Esophagus squamous epithelium (tissue), 5 donors: ENCODE results near the gene STK4. TPM values are rescaled to one million over a fixed set of nuclear protein-coding genes. Genes with fewer than 3 reads are reported as not detected.

Experiments
- DNase-seq: peaks from one replicate; lab custom pipeline; 2025; lab: John Stamatoyannopoulos, UW
- H3K27ac ChIP-seq, 4 donors: fragments of 200-600 bp; sonication (generic); one replicate each; pipeline ENCODE4 v1.5.1; 2016 to 2019; ENCODE audit warnings: mild to moderate bottlenecking in 1 of 4
- H3K27me3 ChIP-seq, 4 donors: fragments of 200-600 bp; sonication (generic); 1 replicate in 3 of 4; 2 replicates in 1 of 4; pipeline versions ENCODE4 v1.5.1 to v1.6.0; 2017 to 2021; ENCODE audit warnings: antibody characterized with exemption in 1 of 4
- H3K36me3 ChIP-seq, 3 donors: fragments of 200-600 bp; sonication (generic); one replicate each; pipeline ENCODE4 v1.5.1; 2016 to 2019
- H3K4me1 ChIP-seq, 3 donors: fragments of 200-600 bp; sonication (generic); one replicate each; pipeline ENCODE4 v1.5.1; 2017 to 2019
- H3K4me3 ChIP-seq, 4 donors: fragments of 200-600 bp; sonication (generic); 1 replicate in 3 of 4; 2 replicates in 1 of 4; pipeline ENCODE4 v1.5.1; 2016 to 2019; ENCODE audit warnings: mild to moderate bottlenecking in 2 of 4, moderate library complexity in 1 of 4
- H3K9me3 ChIP-seq, 3 donors: fragments of 200-600 bp; sonication (generic); one replicate each; pipeline ENCODE4 v1.5.1; 2016 to 2019
- CTCF ChIP-seq, 6 experiments: fragments of 450-650 bp in 4 of 6; fragments of 200-600 bp in 2 of 6; sonication (generic) in 2 of 6; IDR thresholded peaks; one replicate each; pipeline ENCODE4 v1.5.1; 2016 to 2019; ENCODE audit warnings: antibody characterized with exemption in 6 of 6, mild to moderate bottlenecking in 4 of 6, moderate library complexity in 4 of 6
- POLR2A ChIP-seq, 4 donors: fragments of 450-650 bp; IDR thresholded peaks; one replicate each; pipeline ENCODE4 v1.6.1; 2017; ENCODE audit warnings: antibody characterized with exemption in 4 of 4, mild to moderate bottlenecking in 4 of 4, moderate library complexity in 3 of 4
- WGBS, 2 donors: methylation state at CpG; one replicate each; pipeline ENCODE4 v1.1.5; 2018; 5-methylcytosine and 5-hydroxymethylcytosine counted together
- intact Hi-C: fragments of 100-400 bp; cut with DNase I; formaldehyde crosslinking; loops from one replicate; pipeline ENCODE4 v1.15.0; 2022
- total RNA-seq, 4 donors: library from RNA; depleted of rRNA; stranded (reverse); fragments of >200 nt; gene quantifications; one replicate each; pipeline ENCODE4 v1.1.0, GENCODE V29; 2016
- donor health status: DM: yes; HTN: yes; CAD: no.

STK4 gene
- total RNA-seq, 4 donors from 2014 or later = 14.6 to 29.8 (median 17.6) TPM

- 57 to 58% methylated on average over 3 of the region's 3 CpGs for WGBS, 2 donors
- peaks cover 4 to 49% (median 4%) of the 10 kb centered on the region in 3 donors for H3K36me3 ChIP-seq
- peak overlapping the region in 3 of 4 donors; percentile 40 to 64 (median 55) for H3K27ac ChIP-seq
- DNase-seq = no peak
- no peaks in the 10 kb centered on the region for H3K27me3 ChIP-seq
- H3K4me3 ChIP-seq = peak overlapping the region in 2 of 4 donors; percentile 0 to 33
- H3K4me1 ChIP-seq = peaks cover 0 to 30% (median 6%) of the 10 kb centered on the region in 3 donors
- intact Hi-C loops = no loop called here
- H3K9me3 ChIP-seq = no peaks in the 10 kb centered on the region
- no peak for TF ChIP-seq CTCF (IDR thresholded peaks at IDR 0.05)
- no peak for TF ChIP-seq POLR2A (IDR thresholded peaks at IDR 0.05)
Observed at GRCh38 chr20:44990425-44990824, 24.1 kb downstream of the STK4 start.

- DNase-seq = no peak
- intact Hi-C loops = no loop called here
- Histone ChIP-seq H3K9me3 (no peaks in the 10 kb centered on the region), H3K4me1 (peaks cover 0 to 30% (median 6%) of the 10 kb centered on the region in 3 donors), H3K36me3 (peaks cover 4 to 49% (median 4%) of the 10 kb centered on the region in 3 donors), H3K27me3 (no peaks in the 10 kb centered on the region), H3K4me3 (peak overlapping the region in 2 of 4 donors; percentile 0 to 33), H3K27ac (peak overlapping the region in 3 of 4 donors; percentile 40 to 64 (median 55))
- TF ChIP-seq POLR2A (IDR thresholded peaks at IDR 0.05) = no peak
- TF ChIP-seq CTCF (IDR thresholded peaks at IDR 0.05) = no peak
Observed at GRCh38 chr20:44990957-44991356, 24.6 kb downstream of the STK4 start.

- no peak for TF ChIP-seq POLR2A (IDR thresholded peaks at IDR 0.05)
- no peak for TF ChIP-seq CTCF (IDR thresholded peaks at IDR 0.05)
- Histone ChIP-seq H3K36me3 (peaks cover 4 to 49% (median 12%) of the 10 kb centered on the region in 3 donors), H3K27ac (peak overlapping the region in 1 of 4 donors; percentile 7), H3K27me3 (no peaks in the 10 kb centered on the region), H3K9me3 (no peaks in the 10 kb centered on the region), H3K4me1 (peaks cover 0 to 30% (median 6%) of the 10 kb centered on the region in 3 donors), H3K4me3 (no peak overlapping the region)
- 76 to 89% methylated on average over 3 of the region's 3 CpGs for WGBS, 2 donors
- intact Hi-C loops = no loop called here
- no peak for DNase-seq
Observed at GRCh38 chr20:44993343-44993742, 27.0 kb downstream of the STK4 start.

- 95 to 99% methylated on average over 6 of the region's 6 CpGs for WGBS, 2 donors
- TF ChIP-seq CTCF (IDR thresholded peaks at IDR 0.05) (no peak), POLR2A (IDR thresholded peaks at IDR 0.05) (no peak)
- H3K36me3 ChIP-seq = peaks cover 4 to 80% (median 12%) of the 10 kb centered on the region in 3 donors
Observed at GRCh38 chr20:44997171-44997570, 30.9 kb downstream of the STK4 start.

GRCh38 chr20:44997668-44998067 lies 31.4 kb downstream of the STK4 start:
- Histone ChIP-seq H3K9me3 (no peaks in the 10 kb centered on the region), H3K4me1 (peaks cover 0 to 12% (median 0%) of the 10 kb centered on the region in 3 donors), H3K4me3 (no peak overlapping the region), H3K27me3 (no peaks in the 10 kb centered on the region), H3K27ac (no peak overlapping the region), H3K36me3 (peaks cover 4 to 80% (median 12%) of the 10 kb centered on the region in 3 donors)
- intact Hi-C loops = no loop called here
- no peak for DNase-seq
- 87 to 92% methylated on average over 5 of the region's 5 CpGs for whole genome bisulfite sequencing, 2 donors
- TF ChIP-seq CTCF (IDR thresholded peaks at IDR 0.05) (no peak), POLR2A (IDR thresholded peaks at IDR 0.05) (no peak)

More at GRCh38 chr20:44997171-44997570, 30.9 kb downstream of the STK4 start:
- no peak overlapping the region for H3K4me3 ChIP-seq
- peaks cover 0 to 15% (median 0%) of the 10 kb centered on the region in 3 donors for H3K4me1 ChIP-seq
- no peaks in the 10 kb centered on the region for H3K9me3 ChIP-seq
- no peak overlapping the region for H3K27ac ChIP-seq
- no peaks in the 10 kb centered on the region for H3K27me3 ChIP-seq
- intact Hi-C loops = no loop called here
- DNase-seq = no peak
